HG02943 (cell line): Measurements from ENCODE around the gene CDCA7L.
"Not testable (repeated sequence)": the region's sequence is repeated elsewhere in the genome, so short reads cannot be mapped to it uniquely, and the experiment has no call there.

ENCODE experiments used
- ATAC-seq: cut with Tn5 transposase; IDR thresholded peaks from one replicate; pipeline ENCODE4 v1.9.1; 2021; ENCODE audit warnings: mild to moderate bottlenecking, low read depth, moderate library complexity; ENCODE audit not compliant: unreplicated experiment

Gene CDCA7L

DNA sequence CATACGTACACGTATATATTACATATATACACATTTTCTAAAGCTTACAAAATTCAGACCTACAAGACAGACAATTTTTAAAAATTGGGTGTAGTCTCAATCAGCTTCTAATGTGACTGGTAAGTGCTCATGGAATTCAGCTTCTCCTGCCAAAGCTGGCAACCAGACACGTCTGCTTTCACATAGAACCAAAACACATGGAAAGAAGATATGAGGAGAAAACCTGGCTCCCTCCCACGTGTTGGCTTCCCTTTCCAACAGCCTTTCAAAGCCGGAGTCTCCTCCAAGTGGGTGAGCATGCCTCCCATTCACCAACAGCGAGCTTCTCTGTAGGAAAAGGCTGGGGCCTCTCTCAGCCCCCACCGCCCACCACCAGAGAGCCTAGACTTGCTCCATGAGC, 33.4 kb downstream of the CDCA7L start:
- ATAC-seq: no peak

DNA sequence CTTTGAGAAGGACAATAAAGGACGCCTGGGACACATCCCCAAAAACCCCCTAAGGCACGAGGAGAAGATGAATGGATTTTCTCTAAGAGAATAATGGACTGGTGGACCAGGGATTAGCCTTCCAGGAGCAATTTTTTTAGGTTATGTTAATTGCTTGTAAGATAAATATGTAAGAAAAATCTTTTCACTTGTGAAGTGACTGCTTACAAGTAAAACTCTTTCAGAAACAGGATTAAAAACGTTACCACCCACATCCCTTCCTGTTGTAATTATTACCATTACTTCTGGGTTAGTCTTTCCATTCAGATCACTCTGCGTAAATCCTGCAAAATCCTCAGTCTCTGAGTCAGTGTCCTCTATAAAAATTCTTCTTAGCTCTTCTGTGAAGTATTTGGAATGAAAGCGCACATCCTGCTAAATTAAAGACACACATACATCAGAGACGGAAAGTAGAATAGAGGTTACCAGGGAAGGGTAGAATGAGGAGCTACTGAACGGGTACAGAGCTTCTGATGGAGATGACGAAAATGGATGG, 34.3 kb downstream of the CDCA7L start:
- ATAC-seq: no peak

DNA sequence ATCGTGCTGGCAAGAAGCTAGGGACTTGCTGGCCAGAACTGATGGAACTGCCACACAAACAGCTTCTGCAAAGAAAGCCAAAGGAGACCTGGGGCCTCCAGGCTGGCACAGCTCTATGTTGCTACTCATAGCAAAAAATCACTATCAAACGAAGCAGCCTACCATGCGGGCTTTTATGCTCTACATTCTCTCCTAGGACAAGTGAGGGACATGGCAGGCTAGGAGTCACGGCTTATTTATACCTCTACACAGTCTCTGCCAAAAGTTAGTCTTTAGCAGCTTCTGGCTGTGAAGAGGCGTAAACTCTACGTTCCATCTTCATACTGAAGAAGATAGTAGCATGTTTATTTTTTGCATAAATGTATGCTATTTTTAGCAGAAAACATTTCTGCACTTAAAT, 35.4 kb downstream of the CDCA7L start:
- ATAC-seq: no peak

DNA sequence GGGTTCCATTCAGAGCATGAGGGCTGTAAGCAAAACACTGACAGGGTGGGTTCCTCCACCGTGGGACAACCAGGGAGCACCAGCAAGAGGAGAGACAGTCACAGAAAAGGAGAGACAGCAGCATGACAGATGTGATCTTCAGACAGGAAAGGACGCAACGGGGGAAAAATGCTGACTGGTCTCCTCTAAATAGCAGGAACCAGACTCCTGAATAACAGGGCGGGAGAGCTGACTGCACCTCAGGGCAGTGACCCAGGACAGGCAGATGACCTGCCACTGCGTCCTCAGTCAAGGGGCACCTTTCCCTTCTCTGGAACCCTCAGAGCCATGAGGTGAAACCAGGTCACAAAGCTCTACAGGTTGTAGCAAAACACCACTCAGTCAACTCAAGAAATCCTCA, 37.0 kb downstream of the CDCA7L start:
- no peak for ATAC-seq

DNA sequence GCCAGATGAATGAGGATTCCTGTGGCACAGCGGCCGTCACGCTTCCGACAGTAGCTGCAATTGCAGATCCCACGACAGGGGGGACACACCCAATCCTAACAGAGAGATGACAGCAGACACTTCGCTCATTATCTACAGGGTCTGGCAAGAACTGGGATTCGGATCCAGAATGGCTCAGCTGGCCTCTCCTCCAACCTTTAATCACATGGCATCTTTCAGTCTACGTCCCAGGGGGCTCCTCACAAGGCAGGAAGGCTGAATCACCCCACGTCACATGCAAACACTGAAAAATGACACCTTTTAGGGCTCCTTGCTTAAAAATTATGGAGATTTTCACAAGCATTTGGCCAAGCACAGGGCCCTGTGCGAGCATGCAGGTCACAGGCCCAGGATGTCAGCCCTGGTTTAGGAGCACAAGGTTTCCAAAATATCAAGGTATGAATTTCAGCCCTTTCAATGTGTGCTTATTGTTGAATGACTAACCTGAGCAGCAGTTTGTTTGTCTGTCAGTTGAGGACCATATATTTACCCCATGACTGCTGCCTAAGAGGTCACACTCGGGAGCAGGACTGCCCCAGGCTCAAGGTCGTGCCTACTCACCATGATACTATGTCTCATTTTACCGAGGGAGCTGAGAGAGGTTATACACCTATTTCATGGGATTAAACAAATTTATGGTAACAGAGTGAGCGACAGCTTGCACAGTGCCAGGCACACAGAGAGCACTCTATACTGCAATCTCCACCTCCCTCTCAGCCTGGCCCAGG, 42.5 kb downstream of the CDCA7L start:
- no peak for ATAC-seq

DNA sequence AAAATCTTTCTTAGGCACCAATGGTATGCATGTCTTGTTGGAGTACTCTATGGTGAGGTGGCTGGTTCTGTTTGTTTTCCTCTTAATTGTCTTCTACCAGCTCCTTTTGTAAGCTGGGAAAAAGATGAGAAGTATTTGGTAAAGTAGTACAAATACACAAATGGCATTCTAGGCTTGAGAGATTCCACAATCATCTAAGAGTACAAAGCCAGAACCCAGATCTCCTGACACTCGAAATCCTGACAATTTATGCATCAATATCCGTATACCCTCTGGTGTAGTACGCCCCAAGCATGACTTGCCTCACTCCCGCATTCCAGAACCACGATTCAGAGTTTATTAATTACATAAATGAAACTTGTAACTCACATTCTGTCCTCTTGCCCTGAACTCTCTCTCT, 43.5 kb downstream of the CDCA7L start:
- ATAC-seq: no peak

DNA sequence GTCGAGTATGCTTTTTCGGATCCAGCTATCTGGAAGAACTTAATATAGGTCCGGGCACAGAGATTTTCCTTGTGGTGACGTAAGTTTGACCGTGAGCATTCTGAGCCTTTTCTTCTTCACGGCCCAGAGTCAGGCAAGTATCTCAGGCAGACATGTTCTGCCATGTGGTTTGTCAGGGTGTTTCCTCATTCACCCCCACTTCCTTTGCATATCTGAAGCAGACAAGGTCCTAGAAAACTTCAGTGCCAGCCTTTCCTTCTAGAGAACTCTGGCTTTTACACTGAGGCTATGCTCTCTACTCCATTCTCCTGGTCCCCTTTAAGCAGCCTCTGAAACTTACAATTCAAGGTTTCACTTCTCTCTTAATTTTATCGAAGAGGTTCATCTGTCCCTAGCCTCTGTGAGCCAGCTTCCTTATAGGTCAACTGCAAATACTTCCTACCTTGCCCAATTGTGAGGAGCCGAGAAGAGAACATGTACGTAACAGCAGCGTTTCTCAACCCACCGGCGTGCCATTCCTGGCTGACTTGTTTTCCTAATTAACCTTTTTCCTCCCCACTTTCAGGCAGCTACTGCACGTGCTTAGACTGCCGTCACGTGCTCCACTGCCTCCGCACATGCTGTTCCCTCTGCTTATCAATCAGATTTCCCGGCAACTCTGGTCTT, 47.3 kb downstream of the CDCA7L start:
- peak; percentile 95 for ATAC-seq

DNA sequence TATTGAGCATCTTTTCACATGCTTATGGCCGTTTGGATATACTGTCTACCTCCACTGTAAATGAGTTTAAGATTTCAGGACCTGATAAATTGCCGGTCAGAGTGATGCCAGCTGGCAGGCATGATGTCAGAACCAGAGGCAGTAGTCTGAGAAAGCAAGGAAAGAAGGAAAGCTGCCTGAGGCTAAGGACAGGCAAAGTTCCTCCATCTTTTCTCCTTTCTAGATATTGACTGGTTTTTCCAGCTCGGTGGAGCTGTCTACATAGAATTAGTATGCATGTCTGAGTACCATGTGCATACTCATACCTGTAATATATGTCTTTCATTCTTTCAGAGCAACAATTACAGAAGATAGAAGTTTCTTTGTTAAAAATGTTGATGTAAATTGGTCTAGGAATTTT, 52.3 kb downstream of the CDCA7L start:
- ATAC-seq: no peak

DNA sequence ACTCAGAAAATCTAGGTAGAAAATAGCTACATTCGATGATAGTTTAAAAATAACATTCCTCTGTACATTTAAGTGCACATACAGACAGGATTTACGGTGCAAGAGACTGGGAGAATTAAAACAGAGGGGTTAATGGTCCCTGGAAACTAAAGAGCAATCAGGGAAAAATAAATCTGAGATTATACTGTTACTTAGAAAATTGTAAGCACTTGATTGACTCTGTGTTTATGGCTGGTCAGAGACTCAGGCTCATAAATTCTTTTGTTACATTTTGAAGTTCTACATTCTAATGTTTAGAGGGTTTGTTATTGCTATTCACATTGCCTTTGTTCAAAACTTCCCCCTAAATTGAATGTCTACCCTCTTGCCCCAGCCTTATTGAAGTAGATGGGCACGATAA, 54.4 kb downstream of the CDCA7L start:
- ATAC-seq: no peak

DNA sequence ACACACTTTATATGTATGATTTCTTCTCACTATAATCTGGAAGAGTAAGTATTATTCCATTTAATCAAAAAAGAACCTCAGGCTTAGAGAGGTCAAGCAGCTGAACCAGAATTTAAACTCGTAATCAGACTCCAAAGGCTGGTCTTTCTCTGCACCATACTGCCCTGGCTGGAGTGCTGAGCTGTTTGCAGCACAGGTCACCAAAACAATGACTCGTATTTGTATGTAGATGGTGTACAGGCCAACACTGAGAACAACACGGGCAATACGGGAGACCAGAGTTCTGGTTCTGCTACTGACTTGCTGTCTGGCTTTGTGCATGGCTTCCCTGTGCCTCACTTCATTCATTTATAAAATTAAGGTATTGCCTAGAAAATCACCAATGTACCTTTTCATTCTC, 57.9 kb downstream of the CDCA7L start:
- ATAC-seq: no peak

DNA sequence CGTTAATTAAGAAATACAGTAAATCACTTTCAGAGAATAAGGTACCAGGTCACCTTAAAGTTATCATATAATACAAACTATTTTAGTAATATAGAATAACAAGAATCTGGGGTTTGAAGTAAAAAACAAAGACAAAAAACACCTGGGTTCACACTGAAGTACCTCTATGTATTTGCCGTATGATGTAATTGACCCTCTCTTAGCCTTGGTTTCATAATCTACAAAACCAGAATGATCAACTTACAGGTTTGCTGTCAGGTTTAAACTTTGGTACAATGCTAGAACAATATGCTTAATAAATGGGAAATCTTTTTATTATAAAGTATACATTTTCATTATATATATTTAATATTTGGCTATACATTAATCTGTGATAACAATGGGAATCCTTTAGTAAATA, 58.3 kb downstream of the CDCA7L start:
- ATAC-seq: no peak

DNA sequence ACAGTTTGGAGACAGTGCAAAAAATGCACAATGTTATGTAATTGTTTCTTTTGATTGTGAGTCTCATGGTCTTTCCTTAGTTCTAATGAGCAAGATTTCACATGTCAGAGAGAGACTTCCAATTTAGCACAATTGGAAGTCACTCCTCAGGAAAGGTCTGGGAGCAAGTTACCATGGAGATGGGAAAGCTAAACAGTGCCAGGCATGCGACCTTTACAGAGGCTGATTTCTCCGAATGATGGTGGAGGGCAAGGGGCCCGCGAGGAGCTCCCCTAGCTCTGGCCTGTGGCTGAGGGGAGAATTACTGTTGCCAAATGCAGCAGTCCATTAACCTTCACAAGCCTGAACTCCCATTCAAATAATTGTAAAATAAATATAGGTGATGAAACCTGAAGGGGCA, 59.3 kb downstream of the CDCA7L start:
- ATAC-seq: no peak

DNA sequence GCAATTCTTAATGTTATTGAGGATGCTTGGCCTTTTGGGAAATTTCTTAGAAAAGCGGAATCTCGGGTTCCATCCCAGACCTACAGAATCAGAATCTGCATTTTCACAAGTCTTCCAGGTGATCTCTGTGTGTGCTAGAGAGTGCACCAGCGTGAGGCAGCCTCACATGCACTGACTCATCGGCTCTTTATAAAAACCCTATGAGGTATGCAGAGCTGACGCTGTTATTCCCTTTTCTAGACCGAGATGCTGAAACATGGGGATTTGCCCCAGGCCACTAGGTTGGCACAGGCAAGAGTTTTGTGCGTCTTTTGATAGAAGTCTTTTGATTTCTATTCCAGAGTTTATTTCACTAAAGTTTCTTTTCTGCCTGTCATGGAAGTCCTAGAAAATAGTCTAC, 61.2 kb downstream of the CDCA7L start:
- no peak for ATAC-seq

DNA sequence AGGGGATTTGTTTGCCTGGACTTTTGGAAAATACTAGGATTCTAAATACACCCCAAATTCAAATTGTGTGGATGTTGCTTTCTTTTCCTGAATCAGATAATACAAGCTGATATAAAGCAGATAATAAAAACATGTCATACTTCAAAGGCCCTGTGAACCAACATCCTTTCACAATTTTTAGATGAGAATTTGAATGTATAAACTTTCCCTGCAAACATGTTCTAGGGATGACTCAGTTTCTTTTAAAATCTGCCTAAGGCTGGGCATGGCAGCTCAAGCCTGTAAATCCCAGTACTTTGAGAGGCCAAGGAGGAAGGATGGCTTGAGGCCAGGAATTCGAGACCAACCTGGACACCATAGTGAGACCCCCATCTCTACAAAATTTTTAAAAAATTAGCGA, 62.2 kb downstream of the CDCA7L start:
- ATAC-seq: not testable (repeated sequence)

DNA sequence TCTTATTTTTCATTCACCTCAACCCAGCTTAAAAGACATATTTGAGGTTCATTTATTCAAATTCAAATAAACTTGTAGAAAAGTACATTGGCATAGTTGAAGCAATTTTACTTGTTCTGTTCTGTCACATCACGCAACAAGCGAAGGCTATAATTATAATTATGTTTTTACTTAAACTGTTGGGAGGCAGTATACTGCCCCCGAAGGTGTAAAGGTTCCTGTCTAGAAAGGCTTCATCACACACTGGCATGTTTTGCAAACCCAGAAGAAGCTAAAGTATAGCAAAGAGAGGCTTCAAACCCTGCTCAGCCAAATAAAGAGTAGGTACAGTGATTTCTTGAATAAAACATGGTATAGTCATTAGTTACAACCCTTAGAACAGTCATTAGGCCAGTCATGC, 62.6 kb downstream of the CDCA7L start:
- no peak for ATAC-seq

DNA sequence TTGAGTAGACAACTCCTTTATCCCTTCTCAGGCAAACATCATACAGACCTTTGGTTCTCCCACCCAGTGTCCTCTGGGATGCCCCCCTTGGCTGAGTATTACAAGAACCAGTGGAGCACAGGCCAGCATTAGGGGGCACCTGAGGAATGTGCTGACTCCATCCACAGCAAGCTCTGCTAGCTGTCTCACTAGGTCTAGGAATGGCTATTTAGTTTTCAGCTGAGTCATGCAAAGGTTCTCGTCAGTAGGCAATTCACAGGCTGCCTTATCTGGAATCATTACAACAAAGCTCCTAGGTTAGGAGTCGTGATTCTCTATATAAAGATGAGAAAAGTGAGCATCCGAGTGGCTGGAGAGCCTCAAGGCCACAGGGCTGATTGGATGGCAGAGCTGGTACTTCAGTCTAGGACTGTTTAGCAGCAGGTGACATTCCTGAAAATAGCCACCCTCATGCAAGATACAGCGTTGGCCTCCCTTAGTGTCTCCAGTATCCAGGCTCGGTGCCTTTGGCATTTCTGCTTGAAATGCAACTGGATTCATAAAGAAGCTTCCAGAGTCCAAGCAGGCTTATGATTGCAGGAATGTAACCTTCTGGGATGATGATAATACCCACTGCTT, 75.8 kb downstream of the CDCA7L start:
- no peak for ATAC-seq

DNA sequence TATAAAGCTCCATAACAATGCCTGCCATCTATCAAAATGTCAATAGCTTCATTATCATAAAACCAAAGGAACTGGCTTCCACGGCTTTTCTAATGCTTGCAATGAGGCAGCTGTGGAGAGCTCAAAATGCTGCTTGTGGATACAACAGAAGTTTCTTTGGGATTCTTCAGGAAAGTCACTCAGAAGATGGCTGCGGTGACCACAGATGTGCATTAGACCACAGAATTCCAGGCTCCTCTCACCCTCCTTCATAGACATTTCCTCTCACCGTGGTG, 77.2 kb downstream of the CDCA7L start:
- ATAC-seq: no peak

DNA sequence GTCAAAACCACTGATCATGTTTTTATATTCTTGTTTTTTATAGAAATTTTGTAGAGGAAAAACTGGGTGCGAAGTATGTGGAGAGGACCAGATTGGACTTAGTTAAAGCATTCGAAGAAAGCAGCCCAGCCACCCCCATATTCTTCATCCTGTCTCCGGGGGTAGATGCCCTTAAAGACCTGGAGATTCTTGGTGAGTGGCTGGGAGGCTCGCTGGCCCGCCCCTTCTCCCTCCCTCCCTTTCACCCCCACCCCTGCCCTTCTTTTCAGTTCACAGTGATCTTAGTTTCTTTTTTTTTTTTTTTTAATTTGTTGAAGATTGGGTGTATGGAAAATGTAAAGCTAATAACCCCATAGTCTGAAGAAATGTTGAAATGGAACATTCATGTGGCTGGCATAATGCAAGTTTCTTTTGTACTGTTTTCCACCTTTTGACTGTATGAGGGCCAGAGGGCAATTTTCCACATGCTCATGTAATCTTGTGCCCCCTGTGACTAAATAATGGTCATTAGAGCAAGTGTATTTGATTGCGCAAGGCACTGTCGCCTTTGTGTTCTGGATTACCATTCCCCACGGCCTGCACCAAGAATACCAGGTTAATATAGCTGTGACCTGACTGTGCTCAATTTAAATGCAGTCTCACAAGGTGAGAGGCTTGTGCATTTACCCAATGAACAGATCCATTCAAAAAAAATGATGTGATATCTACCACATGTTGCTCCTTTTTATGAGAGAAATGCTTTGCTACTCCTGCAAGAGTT, 77.7 kb downstream of the CDCA7L start:
- no peak for ATAC-seq

DNA sequence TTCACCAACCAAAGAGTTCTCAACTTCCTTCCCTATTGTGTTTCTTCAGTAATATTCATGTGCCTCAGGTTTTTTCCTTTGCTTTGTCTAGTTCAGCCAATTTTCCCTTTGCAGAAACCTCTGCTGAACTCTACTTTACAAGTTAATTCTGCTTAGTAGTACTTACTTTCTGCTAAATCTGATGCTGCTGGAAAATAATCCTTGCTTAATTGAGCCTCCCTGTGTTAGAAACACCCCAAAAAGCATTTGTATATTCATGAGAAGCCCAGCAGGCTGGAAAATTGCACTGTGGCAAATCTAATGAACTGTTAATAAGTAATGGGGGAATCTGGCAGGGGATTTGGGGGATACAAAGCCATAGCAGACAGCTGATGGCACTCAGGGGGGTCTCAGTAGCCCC, 78.5 kb downstream of the CDCA7L start:
- no peak for ATAC-seq

DNA sequence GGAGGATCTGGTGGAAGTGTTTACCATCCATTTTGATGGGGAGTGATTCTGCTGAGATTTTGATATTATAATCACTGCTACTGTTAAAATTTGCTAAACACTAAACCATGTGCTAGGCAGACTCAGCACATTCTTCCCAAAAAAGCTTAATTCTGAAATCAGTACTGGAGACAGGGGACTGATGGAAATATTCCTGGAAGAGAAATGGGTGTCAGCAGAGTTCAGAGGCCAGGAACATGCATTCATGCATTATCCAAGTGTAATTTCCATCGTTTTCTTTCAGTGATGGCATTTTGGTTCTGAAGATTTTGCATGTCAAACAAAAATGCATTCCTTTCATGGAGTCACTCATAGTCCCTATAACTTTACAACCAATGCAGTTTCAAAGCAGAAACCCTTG, 79.0 kb downstream of the CDCA7L start:
- no peak for ATAC-seq

DNA sequence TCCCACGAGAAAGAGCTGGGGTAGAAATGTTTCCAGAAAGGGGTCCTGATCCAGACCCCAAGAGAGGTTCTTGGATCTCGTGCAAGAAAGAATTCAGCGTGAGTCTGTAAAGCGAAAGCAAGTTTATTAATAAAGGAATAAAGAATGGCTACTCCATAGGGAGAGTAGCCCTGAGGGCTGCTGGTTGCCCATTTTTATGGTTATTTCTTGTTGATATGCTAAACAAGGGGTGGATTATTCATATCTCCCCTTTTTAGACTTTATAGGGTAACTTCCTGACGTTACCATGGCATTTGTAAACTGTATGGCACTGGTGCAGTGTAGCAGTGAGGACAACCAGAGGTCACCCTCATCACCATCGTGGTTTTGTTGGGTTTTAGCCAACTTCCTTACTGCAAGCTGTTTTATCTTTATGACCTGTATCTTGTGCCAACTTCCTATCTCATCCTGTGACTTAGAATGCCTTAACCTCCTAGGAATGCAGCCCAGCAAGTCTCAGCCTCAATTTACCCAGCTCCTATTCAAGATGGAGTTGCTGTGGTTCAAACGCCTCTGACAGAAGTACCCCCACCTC, 80.0 kb downstream of the CDCA7L start:
- not testable (repeated sequence) for ATAC-seq
